GM12865 (cell line): ENCODE results near the gene RAB6B.
A peak's percentile ranks its signal among the peaks of the same experiment; 100 is the strongest.

Experiments
- DNase-seq: peaks from one replicate; pipeline ENCODE4 v3.0.0; 2010; ENCODE audit warnings: low read depth
- H3K4me3 ChIP-seq: 2 replicates; pipeline ENCODE4 v1.5.1; 2011; ENCODE audit warnings: mild to moderate bottlenecking, low read depth, low read length, control low read depth
- TF ChIP-seq, protein P1 (sequence below): IDR thresholded peaks from 2 replicates; pipeline ENCODE4 v1.5.1; 2011; ENCODE audit warnings: low read length, control low read depth, low read depth, inconsistent platforms; ENCODE audit not compliant: insufficient read depth; ENCODE audit errors: missing control alignments

The RAB6B gene

DNA sequence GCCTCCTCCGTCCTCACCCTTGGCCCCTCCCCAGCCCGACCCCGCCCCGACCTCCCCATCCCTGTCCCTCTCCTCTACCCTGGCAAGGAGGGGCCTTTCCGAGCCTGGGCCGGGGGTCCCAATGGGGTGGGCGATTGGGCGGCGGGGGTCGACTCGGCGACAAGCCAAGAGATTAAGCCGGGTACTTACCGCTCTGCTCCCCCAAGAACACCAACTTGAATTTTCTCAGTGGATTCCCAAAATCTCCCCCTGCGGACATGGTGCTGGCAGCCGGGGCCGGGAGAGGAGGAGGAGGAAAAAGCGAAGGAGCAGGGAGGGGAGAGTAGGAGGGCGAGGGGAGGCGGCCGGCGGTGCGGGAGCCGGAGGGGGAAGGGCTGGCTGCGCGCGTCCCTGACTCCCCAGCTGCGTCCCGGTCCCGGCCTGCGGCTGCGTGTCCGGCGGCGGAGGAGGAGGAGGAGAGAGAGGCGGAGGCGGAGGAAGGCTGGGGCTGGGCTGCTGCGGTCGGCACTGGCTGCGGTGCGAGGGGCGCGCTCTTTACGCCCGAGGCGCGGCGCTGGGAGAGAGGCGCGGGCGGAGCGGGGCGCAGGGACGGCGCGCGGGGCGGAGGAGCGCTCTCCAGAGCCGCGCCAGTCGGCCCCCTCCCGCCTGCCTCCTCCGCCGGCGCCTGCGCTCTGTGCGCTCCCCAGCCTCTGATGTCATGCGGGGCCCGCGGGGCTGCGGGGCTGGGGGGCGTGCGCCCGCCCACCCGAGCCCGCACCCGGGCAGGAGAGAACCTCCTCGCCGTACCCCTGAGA, at the start of gene RAB6B:
Gene RAB6B (minus strand): TSS at position 675 of the 794 bp plus-strand sequence. CDS start 416 bp downstream, at position 259.
- TF ChIP-seq, protein P1, sequence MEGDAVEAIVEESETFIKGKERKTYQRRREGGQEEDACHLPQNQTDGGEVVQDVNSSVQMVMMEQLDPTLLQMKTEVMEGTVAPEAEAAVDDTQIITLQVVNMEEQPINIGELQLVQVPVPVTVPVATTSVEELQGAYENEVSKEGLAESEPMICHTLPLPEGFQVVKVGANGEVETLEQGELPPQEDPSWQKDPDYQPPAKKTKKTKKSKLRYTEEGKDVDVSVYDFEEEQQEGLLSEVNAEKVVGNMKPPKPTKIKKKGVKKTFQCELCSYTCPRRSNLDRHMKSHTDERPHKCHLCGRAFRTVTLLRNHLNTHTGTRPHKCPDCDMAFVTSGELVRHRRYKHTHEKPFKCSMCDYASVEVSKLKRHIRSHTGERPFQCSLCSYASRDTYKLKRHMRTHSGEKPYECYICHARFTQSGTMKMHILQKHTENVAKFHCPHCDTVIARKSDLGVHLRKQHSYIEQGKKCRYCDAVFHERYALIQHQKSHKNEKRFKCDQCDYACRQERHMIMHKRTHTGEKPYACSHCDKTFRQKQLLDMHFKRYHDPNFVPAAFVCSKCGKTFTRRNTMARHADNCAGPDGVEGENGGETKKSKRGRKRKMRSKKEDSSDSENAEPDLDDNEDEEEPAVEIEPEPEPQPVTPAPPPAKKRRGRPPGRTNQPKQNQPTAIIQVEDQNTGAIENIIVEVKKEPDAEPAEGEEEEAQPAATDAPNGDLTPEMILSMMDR = no peak
- peak; percentile 21 for DNase-seq
- H3K4me3 ChIP-seq = peak within 1 kb of the TSS; percentile 47

DNA sequence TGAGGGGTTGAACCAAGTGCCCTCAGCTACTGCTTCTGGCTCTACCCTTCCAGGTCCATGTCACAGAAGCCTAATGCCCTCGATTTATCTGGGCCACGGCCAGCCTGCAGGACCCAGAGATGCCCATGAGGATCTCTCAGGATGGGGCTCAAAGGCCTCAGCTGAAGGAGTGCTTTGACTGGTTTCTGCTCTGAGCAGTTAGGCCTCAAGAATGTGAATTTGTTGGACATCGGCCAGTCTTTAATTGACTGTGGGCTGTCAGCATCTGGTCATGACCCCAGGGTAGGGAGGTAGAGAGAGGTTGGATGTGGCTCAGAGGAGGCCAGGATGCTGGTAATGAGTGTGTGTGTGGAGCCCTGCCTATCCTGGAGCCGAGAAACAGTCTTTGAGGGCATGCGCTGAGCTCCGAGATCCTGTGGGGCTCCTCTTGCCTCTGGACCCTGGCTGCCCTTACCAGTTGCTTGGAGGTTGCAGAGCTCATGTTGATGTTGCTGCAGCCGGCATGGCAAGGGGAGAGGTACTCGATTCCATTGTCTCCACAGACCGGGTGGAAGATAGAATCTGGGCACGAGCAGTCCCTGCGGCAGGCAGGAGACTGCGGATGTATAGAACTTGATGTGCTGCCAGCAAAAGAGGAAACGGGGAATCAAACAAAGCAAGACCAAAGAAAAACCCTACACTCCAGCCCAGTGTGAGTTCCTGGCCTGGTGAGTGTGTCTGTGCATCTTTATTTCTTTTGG, 49.1 kb upstream of the RAB6B start:
- no peak for DNase-seq
- H3K4me3 ChIP-seq = no peak overlapping the region
- TF ChIP-seq, protein P1 = no peak

DNA sequence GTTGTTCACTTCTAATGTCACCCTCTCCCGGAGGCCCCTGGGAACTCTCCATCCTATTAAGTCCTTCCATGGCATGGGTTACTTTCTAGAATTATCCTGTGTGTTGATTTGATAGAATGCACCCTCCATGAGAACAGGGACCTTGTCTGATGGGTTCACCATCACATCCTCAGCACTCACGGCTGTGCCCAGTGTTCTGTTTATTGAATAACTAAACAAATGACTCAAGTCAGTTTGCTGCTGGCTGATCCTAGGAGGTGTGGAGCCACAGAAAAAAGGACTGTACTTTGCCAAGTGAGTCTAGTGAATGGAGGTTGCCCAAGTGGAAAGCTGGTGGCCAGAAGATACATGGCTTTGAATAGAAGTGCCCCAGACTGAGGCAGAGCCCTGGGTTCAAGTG, 48.5 kb upstream of the RAB6B start:
- no peak overlapping the region for H3K4me3 ChIP-seq
- DNase-seq = no peak
- TF ChIP-seq, protein P1 = no peak

DNA sequence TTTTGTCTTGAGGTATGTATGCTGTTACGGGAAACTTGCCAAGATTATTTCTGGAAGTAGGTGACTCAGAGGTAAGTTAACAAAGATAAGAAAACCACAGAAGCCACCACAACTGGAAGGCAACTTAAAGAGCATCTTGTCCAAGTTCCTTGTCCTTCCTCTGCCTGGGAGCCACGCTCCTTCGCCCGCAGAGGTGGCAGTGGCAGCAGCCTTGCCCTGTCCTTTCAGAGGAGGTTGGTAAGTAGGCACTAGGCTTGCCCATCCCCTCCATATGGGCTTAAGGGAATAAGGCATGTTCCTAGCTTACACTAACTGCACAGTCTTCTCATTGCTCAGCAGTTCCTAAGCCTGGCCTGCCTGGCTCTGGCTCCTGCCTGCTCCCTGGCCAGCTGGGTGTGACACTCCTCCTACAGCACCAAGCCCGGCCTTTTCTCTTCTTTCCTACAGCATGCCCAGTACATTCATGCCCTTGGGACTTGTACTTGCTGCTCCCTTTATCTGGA, 48.0 kb upstream of the RAB6B start:
- no peak overlapping the region for H3K4me3 ChIP-seq
- DNase-seq = no peak
- TF ChIP-seq, protein P1 = no peak

DNA sequence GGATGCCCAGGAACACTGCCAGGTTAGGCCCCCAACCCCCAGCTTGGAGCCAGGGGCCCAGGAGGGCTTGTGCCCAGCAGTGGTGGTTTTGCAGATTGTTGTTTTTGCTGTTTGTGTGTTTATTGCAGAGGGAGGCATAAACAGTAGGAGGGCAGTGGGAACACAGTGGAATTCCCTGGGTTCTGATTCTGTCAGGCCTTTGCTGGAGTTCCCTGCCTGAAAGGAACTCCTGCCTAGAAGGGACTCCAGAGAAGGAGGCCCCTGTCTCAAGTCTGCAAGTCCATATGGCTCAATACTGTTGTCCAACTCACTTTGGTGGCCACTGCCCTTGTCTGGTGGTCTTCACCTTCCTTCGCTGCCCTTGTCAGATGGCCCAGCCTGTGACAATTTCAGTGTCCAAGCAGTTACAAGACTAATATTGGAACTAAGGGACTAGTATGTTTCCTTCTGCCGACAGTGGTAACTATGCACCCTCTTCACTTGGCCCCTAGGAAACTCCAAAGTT, 47.4 kb upstream of the RAB6B start:
- TF ChIP-seq, protein P1 = no peak
- H3K4me3 ChIP-seq = no peak overlapping the region
- no peak for DNase-seq

DNA sequence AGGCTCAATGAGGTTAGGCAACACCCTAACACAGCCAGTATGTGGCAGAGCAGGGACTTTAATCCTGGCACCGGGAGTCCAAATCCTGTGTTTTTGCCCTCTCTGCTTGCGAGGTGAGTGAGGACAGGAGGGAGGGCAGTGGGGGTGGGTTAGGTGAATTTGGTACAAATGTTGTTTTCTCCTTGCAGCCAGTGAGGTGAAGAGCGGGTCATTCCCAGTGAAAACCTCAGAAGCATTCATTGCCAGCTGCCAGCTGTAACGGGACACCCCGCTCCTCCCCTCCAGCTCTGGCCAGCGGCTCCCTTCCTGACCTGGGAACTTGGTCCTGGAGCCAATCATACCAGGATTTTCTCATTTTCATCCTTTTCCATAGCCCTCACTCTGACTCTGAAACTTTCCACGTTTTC, 45.7 kb upstream of the RAB6B start:
- no peak for DNase-seq
- no peak overlapping the region for H3K4me3 ChIP-seq
- TF ChIP-seq, protein P1 = no peak
